ENCODE data around the gene LSM7. TPM values are rescaled to one million over a fixed set of nuclear protein-coding genes. Genes with fewer than 3 reads are reported as not detected.

The LSM7 gene
- total and polyA plus RNA-seq, 2 of the 13 experiments (the other 11 are each of a cell fraction or from before 2014, with no cell fraction given), result 140 to 205 TPM

GRCh38 chr19:2315818-2316353, 12.5 kb downstream of the LSM7 start (continued):
- TF ChIP-seq GTF3A (CRISPR knock-in tag; conservative IDR thresholded peaks at IDR 0.05) (no peak), YEATS4 (CRISPR knock-in tag; IDR thresholded peaks at IDR 0.05; ENCODE audit: borderline replicate concordance) (no peak), ZNF276 (CRISPR knock-in tag; IDR thresholded peaks at IDR 0.05; ENCODE audit: low read depth) (0 out of 2 replicates have a peak, but pooled peaks have one; percentile 43), ZBTB7A (CRISPR knock-in tag; IDR thresholded peaks at IDR 0.05) (peak; percentile 86), MYC (CRISPR knock-in tag; IDR thresholded peaks at IDR 0.05; ENCODE audit: borderline replicate concordance) (no peak), ZFP90 (CRISPR knock-in tag; IDR thresholded peaks at IDR 0.05; ENCODE audit: borderline replicate concordance) (no peak), ATF6 (CRISPR knock-in tag; conservative IDR thresholded peaks at IDR 0.05) (no peak), ZBTB8A (CRISPR knock-in tag; IDR thresholded peaks at IDR 0.05; ENCODE audit: borderline replicate concordance, low read depth) (no peak), AGO2 (optimal IDR thresholded peaks at IDR 0.05; ENCODE audit: low read depth, low read length) (no peak), ZNF280D (CRISPR knock-in tag; IDR thresholded peaks at IDR 0.05) (no peak), ERF (CRISPR knock-in tag; IDR thresholded peaks at IDR 0.05) (no peak; the same call in 1 of the 2 replicates), NR2F1 (CRISPR knock-in tag; IDR thresholded peaks at IDR 0.05) (no peak), ZMYM2 (CRISPR knock-in tag; IDR thresholded peaks at IDR 0.05) (0 out of 2 replicates have a peak, but pooled peaks have one; percentile 56), ZBTB39 (CRISPR knock-in tag; IDR thresholded peaks at IDR 0.05) (no peak), FOXM1 (CRISPR knock-in tag; IDR thresholded peaks at IDR 0.05) (no peak), MATR3 (CRISPR knock-in tag; IDR thresholded peaks at IDR 0.05) (no peak), ZIK1 (CRISPR knock-in tag; IDR thresholded peaks at IDR 0.05; ENCODE audit: borderline replicate concordance, low read depth) (peak; percentile 72; the same call in 1 of the 2 replicates), GRHL1 (CRISPR knock-in tag; conservative IDR thresholded peaks at IDR 0.05) (no peak)

Measured in HepG2 (cell line).